Left ventricle myocardium inferior (tissue), 1 donor: ENCODE results near the gene NAALADL2. TPM values are rescaled to one million over a fixed set of nuclear protein-coding genes. Genes with fewer than 3 reads are reported as not detected.

ENCODE experiments used
- DNase-seq: peaks from one replicate; pipeline ENCODE4 v3.0.0-alpha.2; 2020
- H3K27ac ChIP-seq: fragments of 200-600 bp; replicated peaks from 2 replicates; pipeline ENCODE4 v1.8.0; 2021
- H3K27me3 ChIP-seq: fragments of 200-600 bp; 2 replicates; pipeline ENCODE4 v1.8.0; 2021; ENCODE audit warnings: low read depth
- H3K36me3 ChIP-seq: fragments of 200-600 bp; 2 replicates; pipeline ENCODE4 v1.8.0; 2021
- H3K4me1 ChIP-seq: fragments of 200-600 bp; 2 replicates; pipeline ENCODE4 v1.8.0; 2021
- H3K4me3 ChIP-seq: fragments of 200-600 bp; 2 replicates; pipeline ENCODE4 v1.8.0; 2021; ENCODE audit warnings: mild to moderate bottlenecking, moderate library complexity
- H3K9me3 ChIP-seq: fragments of 200-600 bp; replicated peaks from 2 replicates; pipeline ENCODE4 v1.8.0; 2021
- CTCF ChIP-seq: fragments of 200-600 bp; IDR thresholded peaks from 2 replicates; pipeline ENCODE4 v1.8.0; 2021; ENCODE audit warnings: antibody characterized with exemption, mild to moderate bottlenecking, borderline replicate concordance
- intact Hi-C: fragments of 100-400 bp; cut with micrococcal nuclease; formaldehyde crosslinking; loops from one replicate; pipeline ENCODE4 v1.11.0; 2022
- total RNA-seq: library from RNA; stranded (reverse); fragmentation: NEBNext Ultra II Directional; extraction: Animal tissue kit (Norgen Biotek cat#: 25700); gene quantifications from one replicate; pipeline ENCODE4 v1.2.1, GENCODE V29; 2021
- donor health status: DM: no; HTN: yes; CAD: no; lungs with severe emphysema.

The NAALADL2 gene
- total RNA-seq, 1 donor from 2014 or later = 5.8 TPM

DNA sequence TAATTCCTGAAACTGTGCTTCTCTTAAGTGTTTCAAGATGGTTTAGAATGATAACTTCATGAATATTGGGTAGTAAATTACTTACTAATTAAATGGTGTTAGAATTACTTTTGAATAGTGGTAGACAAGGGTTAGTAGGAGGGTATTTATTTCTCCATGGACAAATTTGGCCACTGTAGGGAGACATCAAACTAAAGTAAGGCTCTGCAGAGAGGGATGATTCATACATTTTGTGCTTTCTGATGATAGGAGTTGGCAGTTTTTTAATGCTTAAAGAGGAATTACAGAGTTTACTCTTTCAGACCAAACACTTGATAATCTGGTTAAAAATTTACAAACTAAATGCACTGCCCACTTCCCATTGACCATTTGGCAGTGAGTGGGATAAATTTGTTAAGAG is 127.6 kb downstream of the NAALADL2 start:
- Histone ChIP-seq H3K27me3 (no peaks in the 10 kb centered on the region), H3K36me3 (no peaks in the 10 kb centered on the region), H3K4me1 (no peaks in the 10 kb centered on the region), H3K9me3 (peaks cover 8% of the 10 kb centered on the region), H3K4me3 (no peak overlapping the region), H3K27ac (no peak overlapping the region)
- intact Hi-C loops = no loop called here
- no peak for TF ChIP-seq CTCF
- DNase-seq = no peak

- TF ChIP-seq CTCF = no peak
- no peaks in the 10 kb centered on the region for H3K4me1 ChIP-seq
- H3K9me3 ChIP-seq = no peaks in the 10 kb centered on the region
- intact Hi-C loops = no loop called here
- H3K27ac ChIP-seq = no peak overlapping the region
- no peaks in the 10 kb centered on the region for H3K36me3 ChIP-seq
- no peak for DNase-seq
- no peaks in the 10 kb centered on the region for H3K27me3 ChIP-seq
- H3K4me3 ChIP-seq = no peak overlapping the region
Observed at GRCh38 chr3:175001091-175001490, 142.0 kb downstream of the NAALADL2 start.

GRCh38 chr3:175002732-175003143 is 143.6 kb downstream of the NAALADL2 start:
- no peak for TF ChIP-seq CTCF
- no peaks in the 10 kb centered on the region for H3K9me3 ChIP-seq
- H3K27ac ChIP-seq = no peak overlapping the region
- no peaks in the 10 kb centered on the region for H3K27me3 ChIP-seq
- H3K36me3 ChIP-seq = no peaks in the 10 kb centered on the region
- DNase-seq = no peak
- no peak overlapping the region for H3K4me3 ChIP-seq
- H3K4me1 ChIP-seq = no peaks in the 10 kb centered on the region
- intact Hi-C loops = no loop called here

DNA sequence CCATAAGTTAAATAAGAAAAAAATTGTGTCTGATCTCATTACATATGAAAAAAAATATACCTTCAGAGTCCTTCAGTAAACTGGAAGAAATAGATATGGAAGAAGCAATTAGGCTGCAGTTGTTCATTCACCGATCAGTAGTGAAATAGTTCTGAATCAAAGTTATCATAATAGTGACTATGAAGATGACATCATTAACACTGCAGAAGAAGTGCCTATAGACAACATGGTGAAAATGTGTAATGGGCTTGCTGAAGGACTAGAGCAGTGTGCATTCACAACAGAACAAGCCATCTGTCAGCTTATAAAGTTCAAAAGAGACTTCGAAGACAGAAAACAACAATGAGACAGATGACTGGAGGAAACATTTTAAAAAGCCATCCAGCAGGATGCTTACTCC is 144.5 kb downstream of the NAALADL2 start:
- intact Hi-C loops = no loop called here
- Histone ChIP-seq H3K9me3 (no peaks in the 10 kb centered on the region), H3K36me3 (no peaks in the 10 kb centered on the region), H3K4me3 (no peak overlapping the region), H3K27me3 (no peaks in the 10 kb centered on the region), H3K27ac (no peak overlapping the region), H3K4me1 (no peaks in the 10 kb centered on the region)
- no peak for DNase-seq
- TF ChIP-seq CTCF = no peak

DNA sequence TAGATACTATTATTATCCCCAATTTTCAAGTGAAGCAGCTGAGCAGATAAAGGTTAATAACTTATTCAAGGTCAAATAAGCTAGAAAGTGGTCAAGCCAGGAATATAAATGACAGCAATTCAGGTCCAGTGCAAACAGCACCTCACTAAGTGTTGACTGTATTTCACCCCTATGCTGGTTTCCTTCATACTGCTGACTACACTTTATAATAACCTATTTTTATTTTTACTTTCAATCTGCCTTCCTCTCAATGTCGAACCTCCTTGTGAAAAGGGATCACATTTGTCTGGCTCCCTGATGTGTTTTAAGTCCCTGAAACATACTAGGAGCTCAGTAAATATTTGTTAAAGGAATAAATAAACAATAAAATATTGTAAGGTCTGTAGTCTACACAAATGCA is 146.1 kb downstream of the NAALADL2 start:
- intact Hi-C loops = no loop called here
- H3K27me3 ChIP-seq = no peaks in the 10 kb centered on the region
- TF ChIP-seq CTCF = no peak
- no peaks in the 10 kb centered on the region for H3K36me3 ChIP-seq
- H3K9me3 ChIP-seq = no peaks in the 10 kb centered on the region
- no peaks in the 10 kb centered on the region for H3K4me1 ChIP-seq
- H3K27ac ChIP-seq = no peak overlapping the region
- no peak overlapping the region for H3K4me3 ChIP-seq
- DNase-seq = no peak

DNA sequence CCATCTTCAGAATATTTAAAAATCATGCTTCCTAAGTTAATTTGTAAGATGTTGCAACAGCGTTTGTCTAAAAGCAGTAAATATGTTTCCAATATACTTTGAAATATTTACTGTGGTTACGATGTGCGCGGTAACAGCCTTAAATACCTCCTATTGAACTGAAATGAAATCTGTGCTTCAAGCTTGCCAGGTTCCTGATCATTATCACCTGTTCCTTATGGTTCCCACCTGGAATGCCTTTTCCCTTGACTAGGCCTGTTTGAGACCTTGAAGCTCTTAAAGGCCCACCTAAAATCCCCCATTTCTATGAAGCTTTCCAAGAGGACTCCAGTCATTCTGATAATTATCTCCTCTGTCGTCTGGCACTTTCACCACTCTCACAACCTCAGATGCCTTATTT is 146.7 kb downstream of the NAALADL2 start:
- H3K27me3 ChIP-seq = no peaks in the 10 kb centered on the region
- H3K4me3 ChIP-seq = no peak overlapping the region
- no peak for DNase-seq
- TF ChIP-seq CTCF = no peak
- intact Hi-C loops = no loop called here
- no peaks in the 10 kb centered on the region for H3K9me3 ChIP-seq
- no peak overlapping the region for H3K27ac ChIP-seq
- no peaks in the 10 kb centered on the region for H3K36me3 ChIP-seq
- no peaks in the 10 kb centered on the region for H3K4me1 ChIP-seq
